Body of pancreas (tissue), 4 donors: Measurements from ENCODE around the gene SMOC2. TPM values are rescaled to one million over a fixed set of nuclear protein-coding genes. Genes with fewer than 3 reads are reported as not detected.

Experiments
- ATAC-seq: fragments of 150-250 bp; one replicate; pipeline ENCODE4 v1.9.1; 2016
- DNase-seq, 4 donors: peaks; one replicate each; pipeline ENCODE4 v3.0.0-alpha.2; 2019
- H3K27ac ChIP-seq, 4 donors: fragments of 200-600 bp; sonication (generic); 1 replicate in 3 of 4; 2 replicates in 1 of 4; pipeline versions ENCODE4 v1.5.1 to v1.6.1; 2016 to 2019; ENCODE audit warnings: mild to moderate bottlenecking in 1 of 4, mixed read lengths in 1 of 4, moderate library complexity in 1 of 4
- H3K27me3 ChIP-seq, 2 donors: fragments of 200-600 bp; sonication (generic); one replicate each; pipeline ENCODE4 v1.6.0; 2016; ENCODE audit warnings: mild to moderate bottlenecking in 1 of 2
- H3K36me3 ChIP-seq, 2 donors: fragments of 200-600 bp; sonication (generic); replicated peaks in 1 of 2; 2 replicates each; pipeline ENCODE4 v1.5.1; 2016; ENCODE audit warnings: low read depth in 2 of 2; ENCODE audit not compliant: insufficient read depth in 1 of 2
- H3K4me1 ChIP-seq: fragments of 200-600 bp; sonication (generic); one replicate; pipeline ENCODE4 v1.6.0; 2016
- H3K4me3 ChIP-seq, 2 donors: fragments of 200-600 bp; sonication (generic); 1 replicate in 1 of 2; 2 replicates in 1 of 2; pipeline ENCODE4 v1.5.1; 2016 to 2019
- H3K9me3 ChIP-seq, 3 donors: fragments of 200-600 bp; sonication (generic); 1 replicate in 2 of 3; 2 replicates in 1 of 3; pipeline ENCODE4 v1.5.1; 2016
- POLR2A ChIP-seq, 3 donors: fragments of 450-650 bp; IDR thresholded peaks; one replicate each; pipeline ENCODE4 v1.6.1; 2016; ENCODE audit warnings: antibody characterized with exemption in 3 of 3, mild to moderate bottlenecking in 2 of 3
- WGBS, 2 donors: methylation state at CpG; one replicate each; pipeline ENCODE4 v1.1.5; 2017; 5-methylcytosine and 5-hydroxymethylcytosine counted together
- intact Hi-C: fragments of 100-400 bp; cut with DNase I; formaldehyde crosslinking; loops from one replicate; pipeline ENCODE4 v1.15.1; 2023
- total RNA-seq, 2 donors: library from RNA; depleted of rRNA; stranded (reverse); fragments of >200 nt; gene quantifications; one replicate each; pipeline ENCODE4 v1.1.0, GENCODE V29; 2016
- TF ChIP-seq, protein P1 (sequence below), 7 experiments: fragments of 450-650 bp in 4 of 7; fragments of 200-600 bp in 3 of 7; sonication (generic) in 3 of 7; IDR thresholded peaks; one replicate each; pipeline ENCODE4 v1.5.1; 2016 to 2019; ENCODE audit warnings: antibody characterized with exemption in 7 of 7

The SMOC2 gene
- total RNA-seq, 2 donors from 2014 or later: 22.7 to 31.4 TPM

DNA sequence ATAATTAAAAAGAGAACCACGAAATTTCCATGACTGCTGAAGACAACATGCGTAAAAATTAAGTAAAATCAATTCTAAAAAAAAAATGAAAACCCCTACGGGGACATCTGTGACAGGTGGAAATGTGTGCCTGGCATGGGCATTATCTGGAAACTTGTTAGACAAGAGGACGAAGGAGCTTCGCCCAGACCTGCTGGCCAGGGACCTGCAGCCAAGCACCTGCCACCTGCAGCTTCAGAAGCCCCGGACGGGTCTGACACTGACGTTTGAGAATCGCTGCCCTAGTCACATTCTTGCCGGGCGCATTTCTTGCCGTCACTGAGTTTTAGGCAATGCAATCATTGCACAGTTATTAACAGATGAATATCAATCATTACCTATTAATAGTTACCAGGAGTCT lies 140.3 kb downstream of the SMOC2 start:
- no peaks in the 10 kb centered on the region for H3K27me3 ChIP-seq
- H3K4me1 ChIP-seq: no peaks in the 10 kb centered on the region
- H3K36me3 ChIP-seq: no peaks in the 10 kb centered on the region
- TF ChIP-seq, protein P1, sequence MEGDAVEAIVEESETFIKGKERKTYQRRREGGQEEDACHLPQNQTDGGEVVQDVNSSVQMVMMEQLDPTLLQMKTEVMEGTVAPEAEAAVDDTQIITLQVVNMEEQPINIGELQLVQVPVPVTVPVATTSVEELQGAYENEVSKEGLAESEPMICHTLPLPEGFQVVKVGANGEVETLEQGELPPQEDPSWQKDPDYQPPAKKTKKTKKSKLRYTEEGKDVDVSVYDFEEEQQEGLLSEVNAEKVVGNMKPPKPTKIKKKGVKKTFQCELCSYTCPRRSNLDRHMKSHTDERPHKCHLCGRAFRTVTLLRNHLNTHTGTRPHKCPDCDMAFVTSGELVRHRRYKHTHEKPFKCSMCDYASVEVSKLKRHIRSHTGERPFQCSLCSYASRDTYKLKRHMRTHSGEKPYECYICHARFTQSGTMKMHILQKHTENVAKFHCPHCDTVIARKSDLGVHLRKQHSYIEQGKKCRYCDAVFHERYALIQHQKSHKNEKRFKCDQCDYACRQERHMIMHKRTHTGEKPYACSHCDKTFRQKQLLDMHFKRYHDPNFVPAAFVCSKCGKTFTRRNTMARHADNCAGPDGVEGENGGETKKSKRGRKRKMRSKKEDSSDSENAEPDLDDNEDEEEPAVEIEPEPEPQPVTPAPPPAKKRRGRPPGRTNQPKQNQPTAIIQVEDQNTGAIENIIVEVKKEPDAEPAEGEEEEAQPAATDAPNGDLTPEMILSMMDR (IDR thresholded peaks at IDR 0.05): no peak
- TF ChIP-seq POLR2A (IDR thresholded peaks at IDR 0.05): no peak
- DNase-seq: peak in 1 of 4 donors; percentile 29
- ATAC-seq: no peak
- H3K4me3 ChIP-seq: no peak overlapping the region
- no peak overlapping the region for H3K27ac ChIP-seq
- H3K9me3 ChIP-seq: no peaks in the 10 kb centered on the region
- 19 to 29% methylated on average over 12 of the region's 12 CpGs for WGBS, 2 donors
- intact Hi-C loops: no loop called here

DNA sequence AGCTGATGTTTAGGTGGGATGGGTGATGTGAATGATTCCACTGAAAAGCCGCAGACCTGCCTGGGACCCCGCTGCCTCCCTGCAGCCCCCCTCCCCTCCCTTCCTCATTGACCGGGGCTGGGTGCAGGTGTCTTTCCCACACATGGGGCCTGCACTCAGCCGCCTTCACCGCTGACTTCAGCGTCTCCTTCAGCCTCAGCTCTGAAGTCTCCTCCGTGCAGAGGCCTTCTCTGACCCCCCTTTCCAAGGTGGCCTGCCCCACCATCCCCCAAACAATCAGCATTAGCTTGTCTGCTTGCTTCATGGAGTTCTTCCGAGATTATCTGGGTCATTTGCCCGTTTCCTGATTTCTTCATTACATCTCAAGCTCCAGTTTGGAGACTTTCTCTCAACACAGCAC lies 140.7 kb downstream of the SMOC2 start:
- H3K27ac ChIP-seq: no peak overlapping the region
- intact Hi-C loops: no loop called here
- no peaks in the 10 kb centered on the region for H3K36me3 ChIP-seq
- WGBS, 2 donors: 63 to 76% methylated on average over 9 of the region's 9 CpGs
- ATAC-seq (no peak), DNase-seq (no peak)
- H3K4me1 ChIP-seq: no peaks in the 10 kb centered on the region
- TF ChIP-seq POLR2A (IDR thresholded peaks at IDR 0.05): no peak
- TF ChIP-seq, protein P1 (IDR thresholded peaks at IDR 0.05): no peak
- H3K27me3 ChIP-seq: no peaks in the 10 kb centered on the region
- no peaks in the 10 kb centered on the region for H3K9me3 ChIP-seq
- H3K4me3 ChIP-seq: no peak overlapping the region

- TF ChIP-seq, protein P1 (IDR thresholded peaks at IDR 0.05): no peak
- TF ChIP-seq POLR2A (IDR thresholded peaks at IDR 0.05): no peak
- intact Hi-C loops: no loop called here
Measured at GRCh38 chr6:168582571-168582981, 141.6 kb downstream of the SMOC2 start.

GRCh38 chr6:168583126-168583525 lies 142.1 kb downstream of the SMOC2 start:
- TF ChIP-seq POLR2A (IDR thresholded peaks at IDR 0.05): no peak
- TF ChIP-seq, protein P1 (IDR thresholded peaks at IDR 0.05): no peak
- 93 to 95% methylated on average over 6 of the region's 6 CpGs for WGBS, 2 donors
- H3K4me1 ChIP-seq: no peaks in the 10 kb centered on the region
- H3K9me3 ChIP-seq: no peaks in the 10 kb centered on the region
- H3K4me3 ChIP-seq: no peak overlapping the region
- DNase-seq: no peak
- no peaks in the 10 kb centered on the region for H3K36me3 ChIP-seq
- H3K27me3 ChIP-seq: no peaks in the 10 kb centered on the region
- intact Hi-C loops: no loop called here
- no peak overlapping the region for H3K27ac ChIP-seq
- ATAC-seq: no peak

More at GRCh38 chr6:168582571-168582981, 141.6 kb downstream of the SMOC2 start:
- no peaks in the 10 kb centered on the region for H3K27me3 ChIP-seq
- no peak overlapping the region for H3K27ac ChIP-seq
- H3K9me3 ChIP-seq: no peaks in the 10 kb centered on the region
- H3K4me3 ChIP-seq: no peak overlapping the region
- no peaks in the 10 kb centered on the region for H3K4me1 ChIP-seq
- DNase-seq (no peak), ATAC-seq (no peak)
- 84 to 89% methylated on average over 20 to 21 of the region's 21 CpGs for WGBS, 2 donors
- H3K36me3 ChIP-seq: no peaks in the 10 kb centered on the region

GRCh38 chr6:168583821-168584220 lies 142.8 kb downstream of the SMOC2 start:
- TF ChIP-seq POLR2A (IDR thresholded peaks at IDR 0.05): no peak
- TF ChIP-seq, protein P1 (IDR thresholded peaks at IDR 0.05): no peak
- Histone ChIP-seq H3K27ac (no peak overlapping the region), H3K9me3 (no peaks in the 10 kb centered on the region), H3K27me3 (no peaks in the 10 kb centered on the region), H3K4me1 (no peaks in the 10 kb centered on the region), H3K36me3 (no peaks in the 10 kb centered on the region), H3K4me3 (no peak overlapping the region)
- intact Hi-C loops: no loop called here
- WGBS, 2 donors: 80 to 81% methylated on average over 9 of the region's 9 CpGs
- DNase-seq (peak in 2 of 4 donors; percentile 16 to 38), ATAC-seq (no peak)
